ENCODE results near the gene MBLAC1. TPM values are rescaled to one million over a fixed set of nuclear protein-coding genes. Genes with fewer than 3 reads are reported as not detected.

Gene MBLAC1
- total RNA-seq, 1 donor = 2.2 TPM

DNA sequence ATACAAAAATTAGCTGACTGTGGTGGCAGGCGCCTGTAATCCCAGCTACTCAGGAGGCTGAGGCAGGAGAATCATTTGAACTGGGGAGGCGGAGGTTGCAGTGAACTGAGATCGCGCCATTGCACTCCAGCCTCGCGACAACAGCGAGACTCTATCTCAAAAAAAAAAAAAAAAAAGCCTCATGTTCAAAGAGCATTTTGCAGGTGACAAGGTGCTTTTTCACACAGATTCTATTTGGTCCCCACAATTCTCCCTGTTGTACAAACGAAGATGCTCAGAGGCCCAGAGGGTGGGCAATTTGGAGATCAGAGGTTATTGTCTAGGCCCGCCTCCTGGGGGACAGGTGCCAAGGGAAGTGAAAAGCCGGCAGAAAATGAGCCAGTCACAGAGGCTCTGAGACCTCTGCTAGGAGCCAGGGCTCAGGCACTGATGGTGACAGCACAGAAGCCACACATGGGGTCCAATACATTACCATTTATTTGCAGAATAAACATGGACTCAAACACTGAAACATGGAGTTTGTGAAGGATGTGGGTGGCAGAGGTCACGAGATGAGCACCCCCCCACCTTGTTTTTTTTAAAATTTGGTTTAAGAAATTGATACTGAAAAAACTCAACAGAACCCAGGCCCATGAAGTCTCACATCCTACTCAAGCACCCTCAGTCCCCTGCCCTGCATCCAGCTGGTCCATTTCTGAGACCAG, 42.5 kb downstream of the MBLAC1 start:
- Histone ChIP-seq H3K36me3 (ENCODE audit: insufficient read depth, low read length) (no peaks in the 10 kb centered on the region), H3K27ac (ENCODE audit: low read depth, low read length) (no peak overlapping the region), H3K4me1 (ENCODE audit: insufficient read depth, low read length) (peaks cover 9% of the 10 kb centered on the region), H2AFZ (ENCODE audit: low read length) (no peak overlapping the region), H3K4me2 (ENCODE audit: insufficient read depth, low read length) (peak overlapping the region; percentile 90), H4K20me1 (ENCODE audit: insufficient read depth, low read length) (no peaks in the 10 kb centered on the region), H3K79me2 (ENCODE audit: insufficient read depth, low read length) (no peaks in the 10 kb centered on the region), H3K27me3 (ENCODE audit: insufficient read depth, low read length) (peaks cover 30% of the 10 kb centered on the region), H3K4me3 (ENCODE audit: insufficient read depth, low read length) (no peak overlapping the region), H3K9me3 (ENCODE audit: low read depth, low read length) (no peaks in the 10 kb centered on the region)
- TF ChIP-seq, protein P1, sequence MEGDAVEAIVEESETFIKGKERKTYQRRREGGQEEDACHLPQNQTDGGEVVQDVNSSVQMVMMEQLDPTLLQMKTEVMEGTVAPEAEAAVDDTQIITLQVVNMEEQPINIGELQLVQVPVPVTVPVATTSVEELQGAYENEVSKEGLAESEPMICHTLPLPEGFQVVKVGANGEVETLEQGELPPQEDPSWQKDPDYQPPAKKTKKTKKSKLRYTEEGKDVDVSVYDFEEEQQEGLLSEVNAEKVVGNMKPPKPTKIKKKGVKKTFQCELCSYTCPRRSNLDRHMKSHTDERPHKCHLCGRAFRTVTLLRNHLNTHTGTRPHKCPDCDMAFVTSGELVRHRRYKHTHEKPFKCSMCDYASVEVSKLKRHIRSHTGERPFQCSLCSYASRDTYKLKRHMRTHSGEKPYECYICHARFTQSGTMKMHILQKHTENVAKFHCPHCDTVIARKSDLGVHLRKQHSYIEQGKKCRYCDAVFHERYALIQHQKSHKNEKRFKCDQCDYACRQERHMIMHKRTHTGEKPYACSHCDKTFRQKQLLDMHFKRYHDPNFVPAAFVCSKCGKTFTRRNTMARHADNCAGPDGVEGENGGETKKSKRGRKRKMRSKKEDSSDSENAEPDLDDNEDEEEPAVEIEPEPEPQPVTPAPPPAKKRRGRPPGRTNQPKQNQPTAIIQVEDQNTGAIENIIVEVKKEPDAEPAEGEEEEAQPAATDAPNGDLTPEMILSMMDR (IDR thresholded peaks at IDR 0.05; ENCODE audit: extremely low read depth, low read depth, low read length) = no peak
- DNase-seq (ENCODE audit: insufficient read length, low spot score, missing footprints) = peak; percentile 80

DNA sequence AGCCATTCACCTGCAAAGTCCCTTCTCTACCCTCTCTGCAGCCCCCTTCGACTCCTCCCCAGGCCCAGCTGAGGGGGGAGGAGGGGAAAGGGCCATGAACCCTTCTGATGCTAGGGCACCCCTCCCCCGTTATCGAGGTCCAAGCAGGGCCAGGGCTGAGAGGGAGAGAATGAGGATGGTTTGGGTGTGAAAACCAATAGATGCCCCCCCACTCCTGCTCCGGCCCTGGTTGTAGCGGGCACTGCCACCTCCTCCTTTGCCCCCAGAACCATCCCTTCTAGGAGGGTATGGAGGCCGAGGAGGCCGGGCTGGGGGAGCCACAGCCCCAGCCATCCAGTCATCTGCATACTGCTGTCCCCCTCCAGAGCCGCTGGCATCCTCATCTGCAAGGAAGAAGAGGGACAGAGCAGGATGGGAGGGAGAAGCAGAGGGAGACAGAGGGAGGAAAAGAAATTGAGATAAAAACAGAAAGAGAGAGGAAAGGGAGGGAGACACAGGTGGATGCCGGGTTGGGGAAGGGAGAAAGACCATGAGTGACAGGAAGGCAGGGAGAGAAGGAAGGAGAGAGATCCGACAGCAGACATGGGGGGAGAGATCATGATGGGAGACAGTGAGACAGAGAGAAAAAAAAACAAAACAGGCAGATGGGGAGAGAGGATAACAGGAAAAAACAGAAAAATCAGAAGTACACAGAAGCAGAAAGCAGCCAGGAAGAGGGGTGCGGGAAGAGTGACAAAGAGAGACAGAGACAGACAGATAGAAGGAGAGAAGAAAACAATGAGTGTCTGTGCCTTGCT, 43.5 kb downstream of the MBLAC1 start:
- Histone ChIP-seq H3K79me2 (ENCODE audit: insufficient read depth, low read length) (no peaks in the 10 kb centered on the region), H2AFZ (ENCODE audit: low read length) (no peak overlapping the region), H3K4me1 (ENCODE audit: insufficient read depth, low read length) (peaks cover 9% of the 10 kb centered on the region), H4K20me1 (ENCODE audit: insufficient read depth, low read length) (no peaks in the 10 kb centered on the region), H3K4me3 (ENCODE audit: insufficient read depth, low read length) (no peak overlapping the region), H3K36me3 (ENCODE audit: insufficient read depth, low read length) (no peaks in the 10 kb centered on the region), H3K4me2 (ENCODE audit: insufficient read depth, low read length) (no peak overlapping the region), H3K27ac (ENCODE audit: low read depth, low read length) (no peak overlapping the region), H3K27me3 (ENCODE audit: insufficient read depth, low read length) (peaks cover 30% of the 10 kb centered on the region), H3K9me3 (ENCODE audit: low read depth, low read length) (no peaks in the 10 kb centered on the region)
- TF ChIP-seq, protein P1 (IDR thresholded peaks at IDR 0.05; ENCODE audit: extremely low read depth, low read depth, low read length) = no peak
- DNase-seq (ENCODE audit: insufficient read length, low spot score, missing footprints) = peak; percentile 42

DNA sequence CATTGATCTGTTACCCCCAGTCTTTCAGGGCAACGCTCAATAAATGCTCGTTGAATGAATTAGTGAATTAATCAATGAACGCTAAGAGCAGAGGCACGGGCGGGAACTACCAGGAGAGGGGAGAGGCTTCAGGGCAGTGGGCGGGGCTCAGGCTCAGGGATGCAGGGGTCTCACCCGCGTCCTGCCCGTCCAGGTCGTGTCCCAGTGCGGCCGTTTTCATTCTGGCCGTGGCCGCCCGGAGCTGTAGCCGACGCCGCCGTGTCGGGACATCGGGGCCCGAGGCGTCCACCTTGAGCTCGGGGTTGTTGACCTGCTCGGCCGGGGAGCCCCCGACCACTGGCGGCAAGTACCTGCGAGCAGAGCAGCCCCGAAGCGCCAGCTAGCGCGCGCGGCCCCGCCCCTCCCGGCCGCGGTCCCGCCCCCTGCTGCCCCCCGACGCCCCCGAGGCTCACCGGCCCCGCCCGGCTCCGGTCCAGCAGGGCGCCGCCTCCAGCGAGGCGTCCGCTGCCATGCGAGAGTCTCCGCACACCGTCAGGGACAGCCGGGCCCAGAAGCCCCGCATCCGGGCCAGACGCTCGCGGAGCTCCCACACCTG, 44.4 kb downstream of the MBLAC1 start:
- Histone ChIP-seq H2AFZ (ENCODE audit: low read length) (no peak overlapping the region), H3K27ac (ENCODE audit: low read depth, low read length) (no peak overlapping the region), H3K27me3 (ENCODE audit: insufficient read depth, low read length) (peaks cover 30% of the 10 kb centered on the region), H3K4me3 (ENCODE audit: insufficient read depth, low read length) (peak overlapping the region; percentile 16), H3K9me3 (ENCODE audit: low read depth, low read length) (no peaks in the 10 kb centered on the region), H4K20me1 (ENCODE audit: insufficient read depth, low read length) (no peaks in the 10 kb centered on the region), H3K36me3 (ENCODE audit: insufficient read depth, low read length) (no peaks in the 10 kb centered on the region), H3K4me1 (ENCODE audit: insufficient read depth, low read length) (peaks cover 9% of the 10 kb centered on the region), H3K4me2 (ENCODE audit: insufficient read depth, low read length) (no peak overlapping the region), H3K79me2 (ENCODE audit: insufficient read depth, low read length) (no peaks in the 10 kb centered on the region)
- TF ChIP-seq, protein P1 (IDR thresholded peaks at IDR 0.05; ENCODE audit: extremely low read depth, low read depth, low read length) = no peak
- peak; percentile 85 for DNase-seq (ENCODE audit: insufficient read length, low spot score, missing footprints)

DNA sequence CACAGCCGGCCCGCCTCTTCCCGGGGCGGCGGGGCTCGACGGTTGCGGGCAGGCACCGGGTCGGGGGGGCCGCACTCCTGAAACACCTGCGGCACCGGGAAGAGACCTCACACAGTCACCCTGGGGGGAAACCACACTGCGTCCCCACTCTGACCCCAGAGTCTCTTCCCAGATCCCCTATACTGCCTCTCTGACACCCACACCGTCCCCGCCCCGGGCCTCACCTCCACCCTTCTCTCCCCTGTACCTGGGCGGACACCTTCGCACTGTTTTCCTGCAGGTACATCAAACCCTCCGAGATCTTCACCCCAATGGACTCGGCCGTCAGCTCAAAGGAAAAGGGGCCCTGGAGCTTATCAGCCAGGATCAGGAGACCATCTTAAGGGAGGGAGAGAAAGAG, 45.1 kb downstream of the MBLAC1 start:
- Histone ChIP-seq H3K27ac (ENCODE audit: low read depth, low read length) (no peak overlapping the region), H3K27me3 (ENCODE audit: insufficient read depth, low read length) (peaks cover 24% of the 10 kb centered on the region), H3K4me3 (ENCODE audit: insufficient read depth, low read length) (no peak overlapping the region), H3K79me2 (ENCODE audit: insufficient read depth, low read length) (no peaks in the 10 kb centered on the region), H3K9me3 (ENCODE audit: low read depth, low read length) (no peaks in the 10 kb centered on the region), H2AFZ (ENCODE audit: low read length) (no peak overlapping the region), H3K4me2 (ENCODE audit: insufficient read depth, low read length) (no peak overlapping the region), H4K20me1 (ENCODE audit: insufficient read depth, low read length) (no peaks in the 10 kb centered on the region), H3K4me1 (ENCODE audit: insufficient read depth, low read length) (peaks cover 14% of the 10 kb centered on the region), H3K36me3 (ENCODE audit: insufficient read depth, low read length) (no peaks in the 10 kb centered on the region)
- DNase-seq (ENCODE audit: insufficient read length, low spot score, missing footprints) = peak; percentile 45
- TF ChIP-seq, protein P1 (IDR thresholded peaks at IDR 0.05; ENCODE audit: extremely low read depth, low read depth, low read length) = no peak

All from osteoblast (primary cell).